BE2C (cell line): ENCODE results near the gene RBP3.

Experiments used
- DNase-seq: peaks from one replicate; pipeline ENCODE4 v3.0.0-alpha.2; 2020
- H3K27me3 ChIP-seq: fragments of 250-450 bp; sonication (Bioruptor Pico); 2 replicates; pipeline ENCODE4 v1.5.1; 2020; ENCODE audit warnings: mild to moderate bottlenecking
- H3K36me3 ChIP-seq: fragments of 250-450 bp; sonication (Bioruptor Pico); 2 replicates; pipeline ENCODE4 v1.5.1; 2020; ENCODE audit warnings: mild to moderate bottlenecking
- H3K4me1 ChIP-seq: fragments of 250-450 bp; sonication (Bioruptor Pico); 2 replicates; pipeline ENCODE4 v1.5.1; 2020
- H3K4me3 ChIP-seq: 2 replicates; pipeline ENCODE4 v1.5.1; 2011; ENCODE audit warnings: low read depth, low read length
- H3K9me3 ChIP-seq: fragments of 250-450 bp; sonication (Bioruptor Pico); 2 replicates; pipeline ENCODE4 v1.5.1; 2020
- CTCF ChIP-seq: IDR thresholded peaks from 2 replicates; pipeline ENCODE4 v1.5.1; 2012; ENCODE audit warnings: mild to moderate bottlenecking, low read depth, low read length

RBP3 gene

GRCh38 chr10:47346581-47347302 lies 1.4 kb upstream of the RBP3 start:
- H3K36me3 ChIP-seq, result no peaks in the 10 kb centered on the region
- no peak for DNase-seq
- no peaks in the 10 kb centered on the region for H3K9me3 ChIP-seq
- H3K27me3 ChIP-seq, result no peaks in the 10 kb centered on the region
- no peak for TF ChIP-seq CTCF
- no peaks in the 10 kb centered on the region for H3K4me1 ChIP-seq
- no peak overlapping the region for H3K4me3 ChIP-seq

GRCh38 chr10:47347303-47347675 lies 874 bp upstream of the RBP3 start:
- no peak for TF ChIP-seq CTCF
- no peaks in the 10 kb centered on the region for H3K27me3 ChIP-seq
- no peaks in the 10 kb centered on the region for H3K4me1 ChIP-seq
- no peak for DNase-seq
- no peaks in the 10 kb centered on the region for H3K36me3 ChIP-seq
- H3K4me3 ChIP-seq, result no peak overlapping the region
- no peaks in the 10 kb centered on the region for H3K9me3 ChIP-seq

- no peaks in the 10 kb centered on the region for H3K27me3 ChIP-seq
- no peaks in the 10 kb centered on the region for H3K9me3 ChIP-seq
- H3K4me1 ChIP-seq, result no peaks in the 10 kb centered on the region
- DNase-seq, result no peak
- no peak for TF ChIP-seq CTCF
- no peak overlapping the region for H3K4me3 ChIP-seq
- H3K36me3 ChIP-seq, result no peaks in the 10 kb centered on the region
Observed at GRCh38 chr10:47348661-47349470, 703 bp downstream of the RBP3 start.

- no peaks in the 10 kb centered on the region for H3K27me3 ChIP-seq
- no peaks in the 10 kb centered on the region for H3K36me3 ChIP-seq
- no peak for DNase-seq
- no peak for TF ChIP-seq CTCF
- no peaks in the 10 kb centered on the region for H3K4me1 ChIP-seq
- H3K9me3 ChIP-seq, result no peaks in the 10 kb centered on the region
- no peak overlapping the region for H3K4me3 ChIP-seq
Observed at GRCh38 chr10:47349516-47349915, 1.4 kb downstream of the RBP3 start.

GRCh38 chr10:47349941-47350371 lies 1.8 kb downstream of the RBP3 start:
- TF ChIP-seq CTCF, result no peak
- Histone ChIP-seq H3K4me1 (no peaks in the 10 kb centered on the region), H3K9me3 (no peaks in the 10 kb centered on the region), H3K4me3 (no peak overlapping the region), H3K36me3 (no peaks in the 10 kb centered on the region), H3K27me3 (no peaks in the 10 kb centered on the region)
- DNase-seq, result no peak
